ENCODE data around the gene BRCC3. TPM values are rescaled to one million over a fixed set of nuclear protein-coding genes. Genes with fewer than 3 reads are reported as not detected.

The BRCC3 gene
- total and polyA plus RNA-seq, 2 donors (not counting 3 experiments of a cell fraction or from before 2014, with no cell fraction given), result 12.4 to 25.5 TPM

DNA sequence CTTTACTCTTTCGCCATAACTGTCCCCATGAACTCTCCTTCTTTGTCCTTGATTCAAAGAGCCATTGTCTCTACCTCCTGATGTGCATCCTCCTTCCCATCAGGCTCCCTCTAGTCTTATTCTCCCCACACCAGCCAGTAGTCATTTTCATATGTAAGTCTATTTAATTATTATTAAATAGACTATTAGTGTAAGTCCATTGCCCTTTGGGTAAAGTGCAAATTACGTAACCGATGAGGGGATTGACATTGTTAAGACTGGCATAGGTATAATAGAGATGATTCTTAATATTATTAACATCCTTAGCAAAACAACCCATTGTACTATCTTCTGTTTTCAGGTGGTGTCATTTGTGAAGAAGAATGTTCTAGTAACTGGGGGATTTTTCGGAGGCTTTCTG lies 17.1 kb upstream of the BRCC3 start:
- H3K9me3 ChIP-seq (replicated peaks; ENCODE audit: control insufficient read depth, insufficient read depth, low read length), result no peaks in the 10 kb centered on the region
- no peaks in the 10 kb centered on the region for H3K36me3 ChIP-seq (ENCODE audit: control insufficient read depth in 2 of 2, extremely low read depth in 1 of 2, insufficient read depth in 2 of 2, low read length in 2 of 2)
- H2AFZ ChIP-seq (ENCODE audit: low read depth, low read length), result no peak overlapping the region
- peaks cover 11% of the 10 kb centered on the region for H3K4me1 ChIP-seq (ENCODE audit: control insufficient read depth, extremely low read depth, insufficient read depth, low read length)
- FAIRE-seq, result peak; percentile 65
- no peak for DNase-seq (ENCODE audit: low read depth, low spot score)
- H3K79me2 ChIP-seq (ENCODE audit: control insufficient read depth, insufficient read depth, low read length), result no peaks in the 10 kb centered on the region
- no peak overlapping the region for H3K27ac ChIP-seq (ENCODE audit: insufficient read depth, low read depth, low read length)
- H3K27me3 ChIP-seq (ENCODE audit: control insufficient read depth in 2 of 2, insufficient read depth in 2 of 2, low read length in 2 of 2), result no peaks in the 10 kb centered on the region
- no peaks in the 10 kb centered on the region for H4K20me1 ChIP-seq (replicated peaks; ENCODE audit: control insufficient read depth, extremely low read depth, insufficient read depth, low read length)
- H3K4me2 ChIP-seq (ENCODE audit: insufficient read depth, low read length), result no peak overlapping the region
- POLR2A ChIA-PET, result no interaction called here
- no peaks in the 10 kb centered on the region for H3K9me1 ChIP-seq (replicated peaks; ENCODE audit: control insufficient read depth, extremely low read depth, insufficient read depth, low read length)
- CTCF ChIA-PET, result no interaction called here
- TF ChIP-seq, protein P1, sequence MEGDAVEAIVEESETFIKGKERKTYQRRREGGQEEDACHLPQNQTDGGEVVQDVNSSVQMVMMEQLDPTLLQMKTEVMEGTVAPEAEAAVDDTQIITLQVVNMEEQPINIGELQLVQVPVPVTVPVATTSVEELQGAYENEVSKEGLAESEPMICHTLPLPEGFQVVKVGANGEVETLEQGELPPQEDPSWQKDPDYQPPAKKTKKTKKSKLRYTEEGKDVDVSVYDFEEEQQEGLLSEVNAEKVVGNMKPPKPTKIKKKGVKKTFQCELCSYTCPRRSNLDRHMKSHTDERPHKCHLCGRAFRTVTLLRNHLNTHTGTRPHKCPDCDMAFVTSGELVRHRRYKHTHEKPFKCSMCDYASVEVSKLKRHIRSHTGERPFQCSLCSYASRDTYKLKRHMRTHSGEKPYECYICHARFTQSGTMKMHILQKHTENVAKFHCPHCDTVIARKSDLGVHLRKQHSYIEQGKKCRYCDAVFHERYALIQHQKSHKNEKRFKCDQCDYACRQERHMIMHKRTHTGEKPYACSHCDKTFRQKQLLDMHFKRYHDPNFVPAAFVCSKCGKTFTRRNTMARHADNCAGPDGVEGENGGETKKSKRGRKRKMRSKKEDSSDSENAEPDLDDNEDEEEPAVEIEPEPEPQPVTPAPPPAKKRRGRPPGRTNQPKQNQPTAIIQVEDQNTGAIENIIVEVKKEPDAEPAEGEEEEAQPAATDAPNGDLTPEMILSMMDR (IDR thresholded peaks at IDR 0.05; ENCODE audit: extremely low read depth in 1 of 2, insufficient read depth in 1 of 2, low read depth in 1 of 2, low read length in 2 of 2), result no peak
- TF ChIP-seq, protein P2, sequence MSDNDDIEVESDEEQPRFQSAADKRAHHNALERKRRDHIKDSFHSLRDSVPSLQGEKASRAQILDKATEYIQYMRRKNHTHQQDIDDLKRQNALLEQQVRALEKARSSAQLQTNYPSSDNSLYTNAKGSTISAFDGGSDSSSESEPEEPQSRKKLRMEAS (IDR thresholded peaks at IDR 0.05; ENCODE audit: insufficient read depth, insufficient read length), result no peak
- TF ChIP-seq EZH2 (IDR thresholded peaks at IDR 0.05; ENCODE audit: borderline replicate concordance, low read depth, low read length, severe bottlenecking), result no peak
- TF ChIP-seq FOS (IDR thresholded peaks at IDR 0.05; ENCODE audit: borderline replicate concordance, insufficient read depth, low read length), result no peak
- no peak for TF ChIP-seq GATA2 (IDR thresholded peaks at IDR 0.05; ENCODE audit: insufficient read depth, insufficient read length, low read depth, low read length)
- TF ChIP-seq POLR2AphosphoS5 (IDR thresholded peaks at IDR 0.05; ENCODE audit: insufficient read depth, low read depth, low read length), result no peak
- TF ChIP-seq JUN (IDR thresholded peaks at IDR 0.05; ENCODE audit: borderline replicate concordance, insufficient read depth, insufficient read length, low read depth), result no peak
- no peak for TF ChIP-seq MYC (IDR thresholded peaks at IDR 0.05; ENCODE audit: low read depth, low read length)
- TF ChIP-seq POLR2A (IDR thresholded peaks at IDR 0.05; ENCODE audit: low read depth, low read length), result no peak
- no peak overlapping the region for H3K4me3 ChIP-seq (replicated peaks in 1 of 3; ENCODE audit: insufficient read depth in 1 of 3, low read depth in 1 of 3, low read length in 3 of 3)
- dilution Hi-C loops (cut with MboI; ENCODE audit: extremely low pct_ligation_motif_present, low sequenced_read_pairs), result no loop called here
- no TSS peak for BruUV-seq (replicated peaks)
- H3K9ac ChIP-seq (replicated peaks; ENCODE audit: extremely low read depth, insufficient read depth, low read length), result no peak overlapping the region
- intact Hi-C loops (cut with micrococcal nuclease), result no loop called here

Measured in endothelial cell of umbilical vein (primary cell).